Epithelial cell of prostate (primary cell): ENCODE results near the gene NAT8L.

Source experiments
- DNase-seq: peaks from one replicate; pipeline ENCODE4 v3.0.0-alpha.2; 2011; ENCODE audit warnings: low read depth, low spot score
- H3K27ac ChIP-seq: fragments of 450-650 bp; 2 replicates; pipeline ENCODE4 v1.5.1; 2017; ENCODE audit warnings: mild to moderate bottlenecking

The NAT8L gene

DNA sequence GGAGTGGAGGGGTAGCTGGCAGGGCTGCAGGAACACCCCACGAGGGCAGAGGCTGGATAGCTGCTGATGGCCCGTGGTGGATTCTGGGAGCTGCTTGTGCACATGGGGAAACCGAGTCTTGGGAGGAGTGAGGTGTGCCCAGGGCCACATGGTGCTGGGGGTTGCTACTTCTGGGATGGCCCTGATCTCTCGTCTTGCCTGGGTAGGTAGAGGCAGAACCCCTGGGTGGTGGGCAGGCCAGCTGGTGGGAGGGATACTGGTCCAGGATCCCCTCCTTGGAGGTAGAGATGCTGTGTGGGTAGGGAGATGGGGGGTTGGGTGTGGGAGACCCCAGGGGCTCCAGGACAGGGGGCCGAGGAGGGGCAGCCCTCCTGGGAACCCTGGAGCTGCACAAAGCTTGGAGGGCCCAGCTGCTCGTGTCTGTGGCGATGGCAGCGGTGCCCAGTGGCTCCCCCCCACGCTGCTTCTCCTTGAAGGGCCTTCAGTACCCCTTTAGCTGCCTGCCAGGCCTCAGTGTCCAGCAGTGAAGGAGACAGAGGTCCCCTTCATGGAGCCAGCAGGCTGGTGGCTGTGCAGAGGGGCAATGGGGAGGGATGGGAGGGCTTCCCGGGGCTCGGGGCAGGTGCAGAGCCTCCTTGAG is 3.2 kb downstream of the NAT8L start:
- DNase-seq = no peak
- H3K27ac ChIP-seq = no peak overlapping the region

DNA sequence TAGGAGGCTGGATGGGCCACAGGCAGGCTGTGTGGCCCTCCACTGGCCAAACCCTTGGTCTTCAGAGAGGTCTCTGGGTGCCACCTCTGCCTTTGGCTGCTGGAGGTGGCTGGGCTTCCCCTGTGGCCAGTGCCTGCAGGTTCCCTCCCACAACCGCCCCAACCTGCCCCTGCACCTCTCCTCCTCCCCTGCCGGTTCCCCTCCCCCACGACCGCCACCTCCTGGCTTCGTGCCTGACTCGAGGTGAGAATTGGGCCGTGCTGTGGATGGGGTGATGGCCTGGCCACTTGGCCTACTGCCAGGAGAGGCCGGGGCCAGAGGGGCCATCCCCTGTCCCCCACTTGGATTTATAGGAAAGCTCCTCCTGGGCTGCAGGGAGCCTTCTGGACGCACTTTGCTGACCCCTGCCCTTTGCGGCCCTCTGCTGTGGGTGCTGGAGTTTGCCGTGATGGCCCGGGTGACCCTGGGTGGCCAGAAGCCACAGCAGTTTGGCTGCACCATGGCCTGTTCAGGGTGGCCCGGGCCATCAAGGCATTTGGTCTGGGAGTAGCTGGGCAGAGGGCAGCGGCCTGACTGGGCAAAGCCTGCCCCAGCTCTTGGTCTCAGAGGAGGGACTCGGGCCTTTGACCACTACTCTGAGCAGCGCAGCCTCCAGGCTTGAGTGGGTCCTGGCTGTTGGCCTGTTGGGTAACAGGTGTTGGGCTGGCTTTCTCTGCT is 3.8 kb downstream of the NAT8L start:
- DNase-seq = no peak
- H3K27ac ChIP-seq = no peak overlapping the region

DNA sequence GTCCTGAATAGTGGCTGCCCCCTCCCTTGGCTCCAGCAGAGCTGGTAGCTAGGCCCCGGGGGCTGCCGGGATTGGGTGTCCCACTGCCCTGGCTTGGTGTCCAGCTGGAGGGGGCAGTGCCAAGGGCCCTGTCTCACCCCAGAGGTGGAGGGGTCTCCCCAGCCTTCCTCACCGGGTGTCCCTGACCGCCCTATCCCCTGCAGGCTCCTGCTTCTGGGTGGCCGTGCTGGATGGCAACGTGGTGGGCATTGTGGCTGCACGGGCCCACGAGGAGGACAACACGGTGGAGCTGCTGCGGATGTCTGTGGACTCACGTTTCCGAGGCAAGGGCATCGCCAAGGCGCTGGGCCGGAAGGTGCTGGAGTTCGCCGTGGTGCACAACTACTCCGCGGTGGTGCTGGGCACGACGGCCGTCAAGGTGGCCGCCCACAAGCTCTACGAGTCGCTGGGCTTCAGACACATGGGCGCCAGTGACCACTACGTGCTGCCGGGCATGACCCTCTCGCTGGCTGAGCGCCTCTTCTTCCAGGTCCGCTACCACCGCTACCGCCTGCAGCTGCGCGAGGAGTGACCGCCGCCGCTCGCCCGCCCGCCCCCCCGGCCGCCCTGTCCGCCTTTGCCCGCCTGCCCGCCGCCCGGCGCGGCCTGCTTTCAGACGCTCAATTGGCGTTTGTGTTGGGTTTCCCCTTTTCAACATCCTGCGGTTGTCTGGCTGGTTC is 4.6 kb downstream of the NAT8L start:
- H3K27ac ChIP-seq = no peak overlapping the region
- DNase-seq = no peak

DNA sequence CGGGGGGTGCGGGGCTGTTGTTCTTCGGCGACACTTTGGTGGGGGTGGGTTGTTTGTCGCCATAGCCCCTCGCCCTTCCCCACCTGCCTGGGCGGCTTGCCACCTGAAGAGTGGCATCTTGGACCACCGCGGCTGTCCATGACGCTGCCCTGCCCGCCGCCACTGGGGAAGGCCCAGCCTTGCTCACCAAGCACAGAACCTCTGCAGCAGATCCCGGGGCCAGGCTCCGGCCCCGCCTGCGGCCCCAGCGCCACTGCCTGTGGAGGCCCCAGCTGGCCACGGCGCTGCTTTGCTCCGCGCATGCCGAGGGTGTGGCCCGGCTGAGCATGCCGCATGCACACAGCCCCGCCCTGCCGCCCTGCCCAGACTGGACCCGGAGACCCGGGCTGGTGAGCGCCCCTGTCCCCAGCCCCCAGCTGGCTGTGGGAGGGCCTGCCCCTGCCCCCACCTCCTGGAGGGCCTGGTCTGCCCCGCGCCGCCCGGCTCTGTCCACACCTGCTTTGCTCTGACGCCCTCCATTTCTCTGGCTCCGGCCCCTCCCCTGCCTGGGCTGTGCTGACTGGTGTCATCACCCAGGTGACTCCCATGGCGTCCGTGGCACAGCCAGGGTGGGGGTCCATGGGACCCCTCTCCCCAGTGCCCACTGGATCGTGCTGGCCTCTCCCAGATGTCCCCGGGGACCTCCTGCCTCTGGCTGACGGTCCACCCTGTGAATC is 5.3 kb downstream of the NAT8L start:
- H3K27ac ChIP-seq = no peak overlapping the region
- DNase-seq = no peak

DNA sequence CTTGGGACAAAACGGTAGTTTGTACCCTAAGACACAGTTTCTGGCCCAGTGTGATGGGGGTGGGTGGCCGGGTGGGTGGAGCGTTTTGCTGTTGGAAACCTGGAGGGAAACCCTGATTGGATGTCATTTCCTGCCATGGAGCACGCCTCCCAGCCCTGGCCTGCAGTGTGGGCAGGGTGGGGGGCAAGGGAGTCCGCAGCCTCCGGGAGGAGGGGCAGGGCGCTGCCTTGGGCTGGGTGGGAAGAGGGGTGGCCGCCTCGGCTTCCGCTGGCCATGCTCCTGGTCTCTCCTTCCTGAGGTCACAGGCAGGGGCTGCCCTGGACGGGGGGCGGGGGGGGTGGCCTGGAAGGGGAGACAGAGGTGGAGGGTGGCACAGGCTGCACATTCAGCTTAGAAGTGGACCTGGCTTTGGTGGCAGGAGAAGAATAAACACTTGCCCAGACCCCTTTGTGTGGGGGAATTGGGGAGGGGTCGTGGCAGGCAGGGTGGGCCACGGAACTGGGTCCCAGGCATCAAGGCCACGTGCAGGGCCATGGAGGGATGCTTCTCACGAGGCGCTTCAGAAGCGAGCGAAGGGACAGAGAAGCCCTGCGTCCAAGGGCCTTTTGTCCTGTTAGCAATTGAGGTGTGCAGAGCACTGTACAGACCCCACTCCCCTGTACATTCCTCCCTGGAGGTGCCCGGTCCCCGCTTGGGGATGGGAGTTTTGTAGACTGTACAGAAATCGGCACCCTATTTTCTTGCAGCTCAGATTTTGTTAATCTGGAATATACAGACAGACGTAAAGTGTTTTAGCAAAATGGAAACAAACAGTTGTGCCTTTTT is 6.2 kb downstream of the NAT8L start:
- DNase-seq = no peak
- H3K27ac ChIP-seq = no peak overlapping the region

DNA sequence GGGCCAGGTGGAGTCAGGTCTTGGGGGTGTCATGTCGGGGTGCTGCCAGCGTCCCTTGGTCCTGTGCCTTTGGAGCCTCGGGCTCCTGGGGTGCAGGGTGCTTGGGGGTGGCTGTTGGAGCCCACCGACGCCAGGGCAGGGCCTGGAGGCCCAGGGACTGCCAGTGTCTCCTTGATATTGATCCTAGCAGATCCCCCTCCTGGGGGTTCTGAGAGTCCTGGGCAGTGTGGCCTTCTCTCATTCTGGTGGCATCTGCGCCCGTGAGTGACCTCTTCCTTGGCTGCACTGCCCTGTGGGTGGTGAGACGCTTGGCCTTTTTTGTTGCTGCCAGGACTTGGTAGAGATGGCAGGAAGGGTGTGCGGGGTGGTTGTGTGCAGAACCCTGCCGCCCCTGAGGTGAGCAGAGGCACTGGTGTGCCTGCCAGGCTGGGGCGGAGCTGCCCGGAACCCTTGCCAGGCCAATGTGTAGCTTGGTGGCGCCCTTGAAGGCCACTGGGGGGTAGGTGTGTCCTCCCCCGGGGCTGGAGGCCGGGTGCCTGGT is 7.0 kb downstream of the NAT8L start:
- no peak overlapping the region for H3K27ac ChIP-seq
- no peak for DNase-seq

DNA sequence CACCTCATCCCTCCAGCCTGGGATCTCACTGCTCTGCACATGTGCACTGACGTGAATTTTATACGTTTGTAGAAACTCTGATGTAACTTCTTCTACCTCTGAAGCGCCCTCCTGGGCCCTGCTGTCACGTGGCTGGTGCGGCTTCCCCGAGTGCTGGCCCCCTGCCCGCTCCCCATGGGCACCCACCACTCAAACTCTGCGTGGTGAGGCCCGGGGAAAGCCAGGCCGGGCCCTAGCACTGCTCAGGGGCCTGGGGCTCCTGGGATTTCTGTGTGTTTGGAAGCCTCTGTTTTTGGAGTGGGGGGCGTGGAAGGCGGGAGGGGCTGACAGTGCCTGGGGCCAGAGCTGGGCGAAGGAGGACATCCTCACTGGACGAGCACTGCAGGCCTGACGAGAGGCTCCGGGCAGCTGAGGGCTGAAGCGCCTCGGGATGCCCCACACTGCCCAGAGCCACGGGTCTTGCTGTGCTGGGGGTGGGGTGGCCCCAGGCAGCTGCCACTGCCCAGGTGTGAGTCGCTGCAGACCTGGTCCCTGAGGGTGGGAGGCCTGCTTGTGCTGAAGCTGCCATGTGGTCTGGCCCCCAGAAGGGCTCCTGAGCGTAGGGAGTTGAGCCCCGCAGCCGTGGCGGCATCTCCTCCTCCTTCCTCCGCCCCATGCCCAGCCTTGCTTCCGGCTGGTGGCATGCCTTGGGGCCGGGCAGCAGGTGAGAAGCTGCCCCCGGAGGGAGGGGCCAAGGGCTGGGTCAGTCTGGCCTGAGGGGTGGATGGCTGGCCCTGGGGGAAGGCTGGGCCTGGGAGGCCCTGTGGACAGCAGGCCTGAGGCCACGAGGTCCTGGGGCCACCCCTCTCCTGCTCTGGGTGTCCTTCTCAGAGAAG is 7.7 kb downstream of the NAT8L start:
- H3K27ac ChIP-seq = no peak overlapping the region
- no peak for DNase-seq

DNA sequence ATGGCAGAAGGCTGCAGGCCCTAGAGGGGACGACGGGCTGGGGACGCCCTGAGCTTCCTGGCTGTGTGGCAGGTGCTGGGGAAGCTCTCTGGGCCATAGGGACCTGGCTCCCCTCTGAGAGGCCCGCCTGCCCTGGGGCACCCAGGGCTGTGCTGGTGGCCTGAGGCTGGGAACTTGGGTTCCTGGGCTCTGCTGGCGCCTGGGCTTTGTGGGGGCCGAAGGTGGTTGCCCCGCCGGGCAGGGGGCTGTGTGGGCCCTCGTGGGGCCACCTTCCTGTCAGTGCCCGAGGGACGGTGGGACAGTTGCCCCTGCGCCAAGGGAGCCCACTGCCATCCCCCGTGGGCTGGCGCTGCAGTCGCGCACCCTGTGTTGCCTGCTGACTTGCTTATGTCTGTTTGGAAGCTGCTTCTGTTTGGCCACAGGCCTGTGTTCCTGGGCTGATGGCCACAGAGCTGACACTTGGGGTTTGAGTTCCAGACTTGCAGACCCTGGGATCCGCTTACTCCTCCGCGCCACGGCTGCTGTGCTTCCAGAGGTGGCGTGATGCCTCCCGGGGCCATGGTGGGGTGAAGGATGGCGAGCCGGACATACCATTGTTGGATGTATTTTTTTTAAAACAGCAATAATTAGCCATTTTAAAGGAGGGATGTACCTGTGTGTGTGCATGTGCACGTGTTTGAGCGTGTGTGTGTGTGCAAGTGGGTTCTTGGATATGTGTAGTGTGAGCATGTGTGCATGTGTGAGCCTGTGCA is 8.5 kb downstream of the NAT8L start:
- H3K27ac ChIP-seq = no peak overlapping the region
- DNase-seq = no peak

DNA sequence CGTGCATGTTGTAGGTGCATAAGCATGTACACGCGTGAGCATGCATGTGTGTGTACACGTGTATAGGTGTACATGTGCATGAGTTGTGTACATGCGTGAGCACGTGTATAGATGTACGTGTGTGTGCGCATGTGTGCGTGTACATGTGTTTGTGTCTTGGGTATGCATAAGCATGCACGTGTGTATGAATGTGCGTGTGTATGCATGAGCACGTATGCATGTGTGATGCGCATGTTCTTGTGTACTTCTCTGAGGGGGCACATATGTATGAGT is 9.0 kb downstream of the NAT8L start:
- no peak overlapping the region for H3K27ac ChIP-seq
- DNase-seq = no peak

DNA sequence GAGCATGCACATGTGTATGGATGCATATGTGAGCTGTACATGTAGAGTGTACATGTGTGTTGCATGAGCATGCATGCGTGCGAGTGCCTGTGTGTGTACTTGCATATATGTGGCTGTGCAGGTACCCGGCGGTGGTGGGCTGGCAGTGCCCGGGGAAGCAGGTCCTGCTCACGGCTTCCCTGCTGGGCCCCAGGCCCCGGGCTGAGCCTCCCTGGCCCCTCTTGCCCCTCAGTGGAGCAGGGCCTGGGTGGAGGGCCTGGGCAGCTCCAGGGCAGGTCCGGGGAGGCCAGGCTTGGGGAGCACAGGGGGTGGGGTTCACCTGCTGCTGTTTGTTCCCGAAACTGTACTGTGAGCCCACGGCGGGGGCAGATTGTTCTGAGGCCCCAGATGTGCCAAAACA is 9.4 kb downstream of the NAT8L start:
- DNase-seq = no peak
- no peak overlapping the region for H3K27ac ChIP-seq

DNA sequence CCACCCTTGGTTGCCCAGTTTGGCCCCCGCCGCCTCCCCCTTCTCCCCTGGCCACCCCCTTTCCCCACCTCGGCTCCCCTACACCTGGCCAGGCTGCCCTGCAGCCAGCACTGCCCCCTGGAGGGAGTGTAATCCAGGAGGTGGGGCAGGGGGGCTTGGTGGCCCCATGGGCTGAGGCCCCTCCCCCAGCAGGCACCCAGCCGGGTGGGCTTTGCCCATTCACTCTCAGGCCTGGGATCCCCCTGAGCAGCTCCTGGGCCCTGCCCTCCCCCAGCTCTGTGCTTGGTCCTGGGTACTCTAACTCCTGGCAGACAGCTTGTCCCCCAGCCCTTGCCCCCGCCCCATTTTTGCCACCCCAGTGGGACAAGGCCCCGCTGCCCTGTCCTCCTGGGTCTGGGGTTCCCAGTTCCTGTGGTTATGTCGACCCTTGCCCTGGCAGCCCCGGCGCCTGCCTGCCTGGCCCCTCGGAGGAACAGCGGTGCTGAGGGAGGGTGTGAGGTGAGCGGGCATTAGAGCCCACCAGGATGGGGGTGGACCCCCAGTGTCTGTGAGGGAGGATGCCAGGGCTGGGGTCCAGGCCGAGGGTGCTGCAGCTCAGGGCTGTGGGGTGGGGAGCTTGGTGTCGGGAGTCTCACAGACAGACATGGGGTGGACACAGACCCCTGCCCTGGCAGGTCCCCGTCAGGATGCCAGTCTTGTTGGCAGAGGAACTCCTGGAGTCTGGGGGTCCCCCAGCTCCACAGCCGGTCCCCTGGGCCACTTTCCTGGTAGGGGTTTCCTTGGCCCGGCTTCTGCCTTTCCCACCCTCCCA is 10.2 kb downstream of the NAT8L start:
- H3K27ac ChIP-seq = no peak overlapping the region
- no peak for DNase-seq

DNA sequence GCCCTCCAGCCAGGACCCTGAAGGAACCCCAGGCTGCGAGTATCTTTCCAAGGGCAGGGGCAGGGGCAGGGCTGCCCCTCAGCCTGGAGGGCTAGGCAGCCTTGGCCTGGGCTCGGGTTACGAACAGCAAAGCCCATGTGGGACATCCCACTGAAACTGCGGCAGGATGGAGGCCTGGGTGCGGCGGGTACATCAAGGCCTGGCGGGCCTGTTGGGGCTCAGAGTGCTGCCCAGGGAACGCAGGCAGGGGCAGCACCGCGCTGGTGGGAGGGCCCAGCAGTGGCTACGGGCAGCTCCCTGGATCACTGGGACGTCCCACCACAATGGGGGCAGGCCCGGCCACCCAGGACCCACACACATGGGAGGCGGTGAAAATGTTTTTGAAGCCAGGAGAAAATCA is 10.9 kb downstream of the NAT8L start:
- no peak overlapping the region for H3K27ac ChIP-seq
- DNase-seq = no peak

DNA sequence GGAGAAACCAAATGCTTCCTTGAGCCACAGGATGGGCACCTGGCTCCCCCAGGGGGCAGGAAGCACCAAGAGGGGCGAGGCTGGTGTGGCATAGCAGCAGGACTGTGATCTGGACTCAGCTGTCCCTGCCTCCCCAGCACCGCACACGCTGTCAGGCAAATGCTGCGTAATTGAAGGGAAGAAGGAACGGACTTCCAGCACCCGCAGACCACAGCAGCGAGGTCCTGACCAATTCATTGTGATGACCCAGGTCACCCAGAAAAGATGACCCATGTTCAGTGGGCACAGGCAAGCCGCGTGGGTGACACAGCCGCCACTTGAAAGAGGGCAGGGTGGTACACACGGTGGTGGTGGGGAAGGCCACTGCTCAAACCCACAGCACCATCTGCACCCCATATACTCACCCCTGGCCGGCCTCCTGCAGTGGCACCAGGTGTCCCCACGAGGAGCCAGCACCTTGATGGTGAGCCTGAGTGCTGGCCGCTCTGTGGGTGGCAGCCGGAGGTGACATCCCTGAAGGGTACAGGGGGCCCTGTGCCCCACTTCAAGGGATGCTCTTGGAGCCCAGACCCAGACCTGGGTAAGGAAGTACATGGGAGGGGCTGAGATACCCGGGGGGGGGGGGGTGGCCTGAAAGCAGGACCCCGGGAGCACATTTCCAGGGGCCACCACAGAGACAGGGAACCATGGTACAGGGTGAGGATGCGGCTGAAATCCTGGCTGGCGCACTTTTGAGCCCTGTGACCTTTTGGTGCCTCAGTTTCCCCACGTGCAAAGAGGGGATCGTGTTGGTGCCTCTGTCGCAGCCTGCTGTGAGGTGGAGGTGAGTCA is 11.5 kb downstream of the NAT8L start:
- H3K27ac ChIP-seq = no peak overlapping the region

DNA sequence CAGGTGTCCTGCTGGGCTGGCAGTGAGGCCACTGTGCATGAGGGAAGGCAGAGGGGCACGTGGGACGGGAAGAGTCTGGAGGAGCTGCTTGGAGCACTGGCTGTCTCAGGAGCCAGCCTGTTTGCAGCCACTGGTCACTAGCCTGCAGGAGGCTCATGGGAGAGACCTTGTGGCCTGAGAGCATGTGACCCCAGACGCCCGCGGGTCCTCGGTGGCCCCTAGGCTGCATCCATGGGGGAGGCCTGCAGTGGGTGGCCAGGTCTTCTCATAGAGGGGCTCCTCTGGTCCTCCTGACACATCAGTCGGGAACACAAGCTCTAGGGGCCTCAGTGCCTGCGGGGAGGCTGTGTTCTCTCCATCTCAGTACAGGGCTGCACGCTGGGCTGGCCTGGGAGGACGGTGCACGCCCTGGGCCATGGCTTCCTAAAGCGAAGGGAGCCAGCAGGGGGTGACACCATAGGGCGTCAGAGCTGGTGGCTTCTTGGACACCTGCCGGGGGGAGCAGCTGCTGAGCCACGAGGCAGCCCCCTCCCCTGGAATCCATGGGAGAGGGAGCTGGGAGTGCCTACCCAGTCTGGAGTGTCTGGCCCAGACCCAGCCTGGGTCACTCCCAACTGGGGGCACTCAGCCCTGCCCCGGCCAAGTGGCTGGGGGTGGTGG is 12.3 kb downstream of the NAT8L start:
- DNase-seq = no peak
- no peak overlapping the region for H3K27ac ChIP-seq

More for the DNA sequence above, 11.5 kb downstream of the NAT8L start:
- DNase-seq = no peak

DNA sequence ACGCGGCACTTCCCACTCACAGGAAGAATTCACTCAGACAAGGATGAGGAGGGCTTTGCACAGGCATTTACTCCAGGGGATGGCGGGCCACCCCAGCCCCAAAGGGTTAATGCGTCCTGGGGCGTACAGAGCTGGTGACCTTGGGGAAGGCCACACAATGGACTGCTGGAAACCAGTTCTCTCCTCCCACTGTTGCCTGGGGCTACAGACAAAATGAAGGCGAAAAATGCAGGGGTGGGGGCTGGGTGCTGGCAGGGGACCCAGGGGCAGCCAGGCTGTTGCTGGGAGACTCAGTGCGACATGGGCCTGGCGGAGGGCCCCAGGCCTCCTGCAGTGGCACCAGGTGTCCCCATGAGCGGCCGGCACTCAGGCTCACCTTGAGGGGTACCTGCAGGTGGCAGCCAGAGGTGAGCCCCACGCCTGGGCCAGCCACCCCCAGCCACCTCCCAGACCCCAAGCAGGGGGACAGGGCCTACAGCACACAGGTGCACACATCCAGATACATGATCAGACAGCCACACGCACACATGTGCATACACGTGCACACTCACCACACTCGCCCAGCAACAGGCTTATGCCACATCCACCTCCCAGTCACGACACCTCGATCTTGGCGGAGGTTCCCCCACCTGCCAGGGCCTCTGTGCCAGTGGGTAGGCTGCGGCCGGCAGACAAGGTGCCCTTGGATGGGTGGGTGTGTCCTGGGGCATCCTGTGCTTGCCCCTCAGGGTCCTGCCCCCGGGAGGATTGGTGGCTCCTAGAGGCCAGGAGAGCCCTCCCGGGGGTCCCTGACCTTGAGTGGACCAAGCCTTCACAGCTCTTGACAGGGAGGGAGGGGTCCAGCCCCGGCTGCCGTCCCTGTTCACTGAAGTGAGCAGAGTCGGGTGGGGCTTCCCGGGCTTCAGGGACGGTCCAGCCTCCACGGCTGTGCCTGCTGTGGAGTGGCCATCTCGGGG is 13.1 kb downstream of the NAT8L start:
- no peak for DNase-seq
- no peak overlapping the region for H3K27ac ChIP-seq
